NCI-H510A treated with DMSO at 0.1 percent for 48 hours (cell line): ENCODE results near the gene TMEM86B.
"Not testable (repeated sequence)": the region's sequence is repeated elsewhere in the genome, so short reads cannot be mapped to it uniquely, and the experiment has no call there.

Experiments
- DNase-seq: peaks from one replicate; lab custom pipeline; 2025; lab: John Stamatoyannopoulos, UW

Gene TMEM86B

DNA sequence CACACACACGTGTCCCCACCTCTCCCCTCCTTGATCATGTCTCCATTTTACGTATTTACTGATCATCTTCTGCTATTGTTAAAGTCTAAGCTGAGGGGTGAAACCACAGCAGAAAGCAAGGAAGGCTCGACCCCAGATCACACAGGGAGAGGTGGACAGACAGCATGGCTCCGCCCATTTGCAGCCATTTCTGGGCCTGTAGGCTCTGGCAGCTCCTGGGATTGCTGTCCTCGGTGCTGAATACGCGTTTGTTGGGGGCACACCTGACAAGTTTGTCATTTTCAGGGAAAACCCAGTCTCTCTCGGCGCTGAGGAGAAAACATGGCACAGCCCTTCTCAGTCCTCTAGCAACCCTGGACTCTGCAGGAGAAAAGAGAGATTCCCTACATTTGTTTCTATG, 8.0 kb downstream of the TMEM86B start:
- no peak for DNase-seq

DNA sequence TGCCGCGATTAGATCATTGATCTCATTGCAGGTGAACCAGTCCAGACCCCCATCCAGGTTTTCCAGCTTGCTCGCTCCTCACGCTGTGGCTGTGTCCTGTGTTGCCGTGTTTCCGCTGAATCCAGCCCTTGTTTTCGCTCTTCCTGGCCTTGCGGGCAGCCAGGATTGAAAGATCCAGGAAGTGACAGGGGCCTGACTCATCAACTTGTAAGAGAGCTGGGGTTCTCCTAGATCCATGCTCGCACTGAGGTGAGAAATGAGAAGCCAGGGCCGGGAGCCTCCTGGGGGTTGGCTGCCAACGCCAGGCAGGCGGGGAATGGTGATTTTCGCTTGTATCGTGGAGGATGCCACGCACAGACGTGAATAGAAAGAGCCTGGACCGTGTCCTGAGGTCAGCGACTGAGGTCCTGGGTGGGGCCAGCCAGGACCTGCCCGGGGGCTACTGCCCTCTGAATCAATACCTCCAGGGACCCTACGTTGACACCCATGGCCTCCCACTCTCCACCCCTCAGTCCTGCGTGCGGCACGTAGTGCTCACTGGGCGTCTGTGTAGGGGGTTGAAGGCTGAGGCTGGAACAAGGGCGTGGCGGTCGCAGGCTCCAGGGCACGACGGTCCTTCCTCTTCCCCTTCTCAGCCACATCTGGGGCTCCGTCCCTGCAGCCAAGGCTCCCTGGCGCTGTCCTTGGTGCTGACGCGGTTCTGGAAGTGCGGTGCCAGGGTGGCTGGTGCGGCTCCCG, 11.9 kb downstream of the TMEM86B start:
- peak; percentile 96 for DNase-seq

DNA sequence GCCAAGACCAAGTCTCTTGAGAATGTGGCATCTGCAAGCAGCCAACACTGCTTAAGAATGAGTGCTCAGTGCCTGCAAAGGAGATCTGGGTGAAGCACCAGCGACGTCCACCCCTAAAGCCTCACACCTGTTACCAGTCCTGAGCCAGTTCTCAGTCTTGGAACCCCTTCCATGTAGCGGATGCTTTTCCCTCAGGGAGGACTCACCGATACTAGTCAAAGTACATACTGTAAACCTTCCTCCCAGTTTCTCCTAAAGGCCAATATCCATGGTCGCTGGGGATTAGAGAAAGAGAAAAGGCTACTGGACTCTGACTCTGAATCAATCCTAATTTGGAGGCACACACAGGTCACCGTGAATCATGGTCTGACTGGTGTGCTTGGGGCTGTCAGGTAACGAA, 15.0 kb downstream of the TMEM86B start:
- no peak for DNase-seq

DNA sequence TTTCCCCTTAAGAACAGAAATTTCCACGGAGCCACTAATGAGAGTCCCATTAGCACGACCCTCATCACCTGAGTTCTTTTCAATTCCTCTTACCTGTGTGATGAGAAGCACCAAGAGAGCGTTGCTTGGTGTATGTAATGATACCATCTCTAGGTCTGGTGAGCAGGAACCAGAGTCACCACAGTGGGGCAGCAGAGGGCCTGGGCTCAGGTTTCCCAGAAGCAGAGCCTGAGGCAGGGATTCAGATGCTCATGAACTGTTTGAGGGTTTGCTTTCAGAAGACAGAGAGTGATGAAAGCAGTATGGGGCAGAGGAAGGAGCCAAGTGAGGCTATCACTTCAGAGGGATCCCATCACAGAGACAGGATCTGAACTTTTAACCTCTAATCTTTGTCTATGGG, 16.1 kb downstream of the TMEM86B start:
- no peak for DNase-seq

DNA sequence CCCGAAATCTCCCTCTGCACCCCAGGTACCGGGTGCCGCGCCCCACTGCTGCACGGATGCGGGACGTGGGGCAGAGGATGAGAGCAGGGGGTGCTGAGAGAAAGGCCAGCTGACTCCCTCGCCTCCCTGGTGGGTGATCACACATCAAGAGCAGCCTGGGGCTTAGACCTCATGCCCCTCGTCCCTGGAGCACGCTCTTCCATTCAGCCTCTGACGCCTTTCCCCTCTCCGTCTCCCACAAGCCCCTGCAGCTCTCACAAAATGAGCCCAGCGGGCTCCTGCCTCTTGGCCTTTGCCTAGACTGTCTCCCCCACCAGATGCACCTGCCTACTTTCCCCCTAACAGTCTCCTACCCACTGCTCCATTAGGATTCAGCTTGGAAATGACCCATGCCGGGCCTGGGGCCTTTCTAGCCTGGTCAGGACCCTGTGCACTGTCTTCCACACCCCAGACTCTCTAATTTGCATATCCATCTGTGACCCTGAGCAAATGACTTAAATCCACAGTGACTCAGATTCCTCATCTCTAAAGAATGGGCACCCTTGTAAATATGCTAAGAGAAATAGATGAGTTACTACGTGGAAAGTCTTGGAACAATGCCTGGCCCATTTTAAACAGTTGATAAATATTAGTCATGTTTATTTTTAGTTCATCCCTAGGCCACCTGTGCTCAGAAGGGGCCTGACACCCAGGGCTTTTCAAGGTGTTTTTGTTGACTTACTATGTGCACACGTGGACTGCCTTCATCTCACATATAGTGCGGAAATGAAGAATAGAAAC, 18.7 kb downstream of the TMEM86B start:
- peak; percentile 62 for DNase-seq

DNA sequence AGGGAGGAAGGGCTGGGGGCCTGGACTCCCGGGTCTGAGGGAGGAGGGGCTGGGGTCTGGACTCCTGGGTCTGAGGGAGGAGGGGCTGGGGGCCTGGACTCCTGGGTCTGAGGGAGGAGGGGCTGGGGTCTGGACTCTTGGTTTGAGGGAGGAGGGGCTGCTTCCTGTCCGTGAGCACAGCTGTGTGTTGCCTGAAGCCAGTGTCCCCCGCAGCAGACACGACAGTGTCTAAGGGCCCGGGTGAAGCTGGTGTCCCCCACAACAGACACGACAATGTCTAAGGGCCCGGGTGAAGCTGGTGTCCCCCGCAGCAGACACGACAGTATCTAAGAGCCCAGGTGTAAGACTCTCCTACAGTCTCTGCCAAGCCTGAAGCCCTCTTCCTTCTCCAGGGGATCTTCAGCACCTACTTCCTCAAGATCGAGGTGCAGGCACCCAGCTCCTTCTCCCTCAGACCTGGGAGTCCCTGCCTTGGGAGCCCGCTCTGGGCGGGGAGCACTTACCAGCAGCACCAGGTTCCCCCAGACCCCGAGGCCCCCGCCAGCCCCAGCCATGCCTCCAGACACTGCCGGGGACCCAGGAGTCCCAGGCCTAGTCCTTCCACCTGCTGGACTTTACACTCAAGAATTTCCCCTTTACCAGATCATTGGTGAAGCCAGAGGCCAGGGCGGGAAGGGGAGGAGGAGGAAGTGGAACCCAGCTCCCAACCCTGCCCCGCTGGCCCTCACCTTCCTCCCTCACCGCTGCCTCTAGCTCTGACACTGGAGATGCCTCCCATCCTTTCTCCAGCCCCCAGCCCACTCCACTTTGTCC, 19.5 kb downstream of the TMEM86B start, which contains the start of gene PTPRH:
Gene PTPRH (minus strand): TSS at position 622 of the 813 bp plus-strand sequence. CDS start 68 bp downstream, at position 554.
- DNase-seq: no peak

DNA sequence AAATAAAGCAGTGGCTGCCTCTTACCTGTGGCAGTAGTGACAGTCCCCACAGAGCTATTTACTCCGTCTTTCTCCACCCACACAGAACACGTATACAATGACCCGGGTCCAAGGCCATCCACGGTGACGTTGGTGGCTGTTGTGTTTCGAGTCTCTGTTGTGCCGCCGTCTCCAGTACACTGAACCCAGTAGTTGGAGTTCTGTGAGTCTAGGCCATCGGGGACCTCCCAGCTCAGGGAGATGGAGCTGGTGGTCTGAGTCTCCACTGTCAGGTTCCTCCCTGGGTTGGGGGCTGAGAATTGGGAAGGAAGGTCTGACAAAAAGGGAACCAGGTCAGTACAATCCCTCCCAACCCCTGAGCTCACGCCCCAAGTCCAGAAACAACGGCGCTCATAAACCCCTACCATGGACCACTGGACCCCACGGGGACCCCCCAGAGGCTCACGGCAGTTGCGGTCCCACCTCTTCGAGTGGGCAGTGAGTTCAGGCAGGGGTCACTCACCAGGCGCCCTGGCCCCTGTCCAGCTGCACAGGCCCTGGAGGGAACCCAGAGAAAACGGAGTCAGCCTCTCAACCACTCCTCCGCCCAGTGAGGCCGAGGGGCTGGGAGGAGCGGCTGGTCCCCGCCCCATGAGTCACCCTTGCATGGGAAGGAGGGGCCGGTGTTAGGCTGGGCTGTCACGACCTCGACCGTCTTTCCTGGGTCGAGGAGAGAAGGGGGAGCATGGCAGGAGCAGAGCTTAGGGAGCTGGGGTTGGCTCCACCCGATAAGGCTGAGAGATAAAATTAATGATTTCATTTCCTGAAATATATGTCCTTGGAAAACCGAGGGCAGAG, 21.7 kb downstream of the TMEM86B start:
- peak; percentile 81 for DNase-seq

DNA sequence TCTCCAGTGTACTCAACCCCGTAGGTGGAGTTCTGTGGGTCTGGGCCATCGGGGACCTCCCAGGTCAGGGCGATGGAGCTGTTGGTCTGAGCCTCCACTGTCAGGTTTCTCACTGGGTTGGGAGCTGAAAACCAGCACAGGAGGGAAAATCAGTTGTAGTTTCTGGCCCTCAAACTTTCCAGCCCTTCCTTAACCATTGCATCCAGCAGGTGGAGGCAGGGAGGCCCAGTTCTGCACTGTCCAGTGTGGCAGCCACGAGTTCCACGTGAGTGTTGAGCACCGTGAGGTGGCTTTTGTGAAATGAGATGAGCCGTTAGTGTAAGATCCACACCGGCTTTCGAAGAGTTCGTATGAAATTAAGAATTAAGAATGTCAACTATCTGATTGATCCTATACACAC, 26.4 kb downstream of the TMEM86B start:
- not testable (repeated sequence) for DNase-seq

DNA sequence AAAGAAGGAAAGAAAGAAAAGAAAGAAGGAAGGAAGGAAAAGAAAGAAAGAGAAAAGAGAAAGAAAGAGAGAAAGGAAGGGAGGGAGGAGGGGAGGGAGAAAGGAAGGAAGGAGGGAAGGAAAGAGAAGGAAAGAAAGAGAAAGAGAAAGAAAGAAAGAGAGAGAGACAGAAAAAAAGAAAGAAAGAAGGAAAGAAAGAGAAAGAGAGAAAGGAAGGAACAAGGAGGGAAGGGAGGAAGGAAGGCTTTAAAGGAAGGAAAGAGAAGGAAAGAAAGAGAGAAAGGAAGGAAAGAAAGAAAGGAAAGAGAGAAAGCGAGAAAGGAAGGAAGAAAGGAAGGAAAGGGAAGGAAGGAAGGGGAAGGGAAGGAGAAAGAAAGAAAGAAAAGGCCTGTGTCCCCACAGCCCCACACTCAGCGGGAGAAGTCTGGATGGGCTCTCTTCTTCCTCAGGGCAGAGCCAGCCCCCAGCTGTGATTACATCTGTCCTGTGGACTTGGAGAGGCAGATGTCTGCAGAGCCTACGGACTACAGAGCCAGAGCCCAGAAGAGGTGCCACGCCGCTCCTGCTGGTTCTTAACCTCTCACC, 28.9 kb downstream of the TMEM86B start:
- DNase-seq: no peak

DNA sequence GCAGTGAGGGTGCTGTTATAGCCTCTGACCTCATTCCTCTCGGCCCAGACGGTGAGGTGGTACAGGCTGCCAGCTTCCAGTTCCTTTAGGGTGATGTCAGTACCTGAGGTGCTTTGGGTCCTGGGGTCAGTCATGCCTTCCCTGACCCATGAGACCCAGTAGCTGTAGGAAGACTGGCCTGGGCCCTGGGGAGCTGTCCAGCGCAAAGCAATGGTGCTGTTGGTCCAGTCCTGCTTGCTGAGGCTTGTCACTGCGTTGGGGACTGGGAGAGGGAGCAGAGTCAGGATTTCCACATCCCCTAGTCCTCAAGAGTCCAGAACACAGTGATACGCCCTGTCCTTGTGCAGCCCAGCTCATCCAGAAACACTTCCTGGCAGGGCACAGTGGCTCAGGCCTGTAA, 29.9 kb downstream of the TMEM86B start:
- DNase-seq: no peak

DNA sequence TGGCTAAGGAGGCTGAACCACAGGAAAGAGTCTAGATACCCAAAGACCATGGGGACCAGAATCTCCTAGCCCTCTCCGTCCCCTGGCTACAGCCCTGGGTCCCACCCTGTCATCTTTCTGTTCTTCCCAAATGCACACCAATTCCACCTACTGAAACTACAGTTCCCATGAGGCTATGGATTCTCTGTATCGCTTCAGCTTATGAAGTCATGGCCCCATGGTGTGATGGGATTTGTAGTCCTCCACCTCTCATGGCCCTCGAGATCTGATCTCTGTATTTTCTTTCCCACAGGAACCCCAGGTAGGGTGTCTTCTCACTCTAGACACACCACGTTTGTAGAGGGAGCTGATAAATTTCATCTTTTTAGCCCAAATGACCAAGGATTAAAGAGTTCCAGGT, 31.0 kb downstream of the TMEM86B start:
- DNase-seq: no peak

DNA sequence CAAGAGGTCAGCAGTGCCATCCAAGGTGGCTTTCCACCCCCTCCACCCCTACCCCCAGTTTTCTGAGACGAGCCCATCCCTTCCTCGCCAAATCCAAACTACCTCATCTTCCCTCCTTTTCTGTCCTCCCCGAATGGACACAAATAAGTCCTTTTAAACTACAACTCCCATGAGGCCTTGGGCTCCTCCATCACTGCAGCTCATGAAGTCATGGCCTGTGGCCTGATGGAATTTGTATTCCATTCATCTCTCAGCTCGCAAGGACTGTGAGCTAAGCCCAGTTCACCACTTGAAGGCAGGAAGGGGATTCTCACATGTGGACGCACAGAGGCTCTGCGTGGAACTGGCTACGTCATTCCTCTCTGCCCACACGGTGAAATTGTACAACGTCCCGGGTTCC, 31.8 kb downstream of the TMEM86B start:
- no peak for DNase-seq

DNA sequence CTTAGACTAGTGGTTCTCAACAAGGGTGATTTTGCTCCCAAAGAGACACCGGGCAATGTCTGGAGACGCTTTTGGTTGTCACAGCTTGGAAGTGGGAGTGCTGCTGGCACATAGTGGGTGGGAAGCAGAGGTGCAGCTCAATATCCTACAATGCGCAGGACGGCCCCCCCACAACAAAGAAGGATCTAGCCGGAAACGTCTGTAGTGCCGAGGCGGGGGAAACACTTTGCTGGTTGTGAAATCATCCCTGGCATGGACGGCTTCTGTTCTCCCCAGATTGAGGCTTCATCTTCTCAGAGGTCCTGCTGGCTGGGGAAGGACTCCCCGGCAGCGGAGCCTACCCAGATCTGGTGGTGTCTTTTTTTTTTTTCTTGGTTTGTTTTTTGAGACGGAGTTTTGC, 35.1 kb downstream of the TMEM86B start:
- no peak for DNase-seq

DNA sequence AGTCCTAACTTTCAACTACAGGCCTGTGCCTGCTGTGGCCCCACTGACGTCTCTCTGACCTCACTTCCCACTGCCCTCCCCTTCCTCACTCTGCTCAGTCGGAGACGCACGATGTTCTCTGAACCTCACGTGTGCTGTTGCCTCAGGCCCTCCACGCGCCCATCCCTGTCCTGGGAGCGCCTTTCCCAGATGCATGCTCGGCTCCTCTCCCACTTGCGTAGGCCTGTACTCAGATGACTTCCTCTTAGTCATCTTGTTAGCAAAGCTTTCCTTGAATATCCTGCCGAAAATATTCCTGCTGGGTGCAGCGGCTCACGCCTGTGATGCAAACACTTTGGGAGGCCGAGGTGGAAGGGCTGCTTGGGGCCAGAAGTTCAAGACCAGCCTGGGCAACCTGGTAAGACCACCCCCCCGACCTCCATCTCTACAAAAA, 39.1 kb downstream of the TMEM86B start:
- DNase-seq: no peak

DNA sequence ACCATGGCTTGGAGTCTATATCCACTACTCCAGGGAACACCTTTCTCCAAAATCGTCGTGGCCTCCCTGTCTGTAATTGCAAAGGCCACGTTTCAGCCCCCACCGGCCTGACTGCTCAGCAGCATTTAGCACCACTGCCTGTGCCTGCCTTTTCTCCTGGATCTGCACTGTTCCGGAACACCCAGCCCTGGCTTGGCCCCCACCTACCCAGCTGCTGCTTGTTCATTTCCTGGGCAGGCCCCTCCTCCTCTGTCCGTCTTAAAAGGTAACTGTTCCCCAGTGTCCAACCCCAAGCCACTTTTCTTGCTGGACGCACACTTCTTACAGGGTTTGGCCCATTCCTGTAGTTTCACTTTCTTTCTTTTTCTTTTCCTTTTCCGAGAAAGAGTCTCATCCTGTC, 39.9 kb downstream of the TMEM86B start:
- no peak for DNase-seq

DNA sequence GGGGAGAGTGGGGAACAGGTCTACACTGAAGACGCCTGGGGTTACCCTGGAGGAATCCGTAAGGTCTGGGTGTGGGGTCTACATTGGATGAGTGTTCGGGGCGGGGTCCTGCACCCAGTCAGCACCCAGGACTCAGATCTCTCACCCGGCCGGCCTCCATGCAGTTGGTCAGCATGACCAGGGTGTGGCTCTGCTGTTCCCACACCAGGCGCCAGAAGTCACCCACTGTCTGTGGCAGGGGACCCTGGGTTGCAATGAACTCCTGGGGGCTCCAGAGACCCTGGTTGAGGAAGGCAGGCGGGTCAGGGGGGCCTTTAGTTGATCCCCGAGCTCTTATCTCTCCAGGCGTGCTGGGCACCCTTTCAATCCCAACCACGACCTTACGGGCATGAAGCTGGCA, 42.5 kb downstream of the TMEM86B start:
- no peak for DNase-seq

DNA sequence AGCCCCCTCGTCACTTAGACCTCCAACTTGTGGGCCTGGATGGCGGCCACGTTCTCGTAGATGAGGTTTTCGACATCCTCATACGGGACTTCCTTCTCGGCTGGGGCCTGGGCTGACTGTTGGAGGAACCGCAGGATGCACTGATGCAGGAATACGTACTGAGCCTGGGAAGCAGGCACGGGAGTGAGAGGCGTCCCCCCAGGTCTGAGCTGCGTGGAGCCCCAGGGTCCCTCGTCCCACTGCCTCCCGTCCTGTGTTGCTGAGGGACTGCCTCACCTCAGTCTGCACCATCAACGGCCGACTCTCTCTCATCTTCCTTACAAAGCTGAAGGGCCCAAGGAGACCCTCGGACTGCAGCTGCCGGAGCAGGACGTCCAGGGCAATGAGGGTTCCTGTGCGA, 46.8 kb downstream of the TMEM86B start:
- DNase-seq: no peak

DNA sequence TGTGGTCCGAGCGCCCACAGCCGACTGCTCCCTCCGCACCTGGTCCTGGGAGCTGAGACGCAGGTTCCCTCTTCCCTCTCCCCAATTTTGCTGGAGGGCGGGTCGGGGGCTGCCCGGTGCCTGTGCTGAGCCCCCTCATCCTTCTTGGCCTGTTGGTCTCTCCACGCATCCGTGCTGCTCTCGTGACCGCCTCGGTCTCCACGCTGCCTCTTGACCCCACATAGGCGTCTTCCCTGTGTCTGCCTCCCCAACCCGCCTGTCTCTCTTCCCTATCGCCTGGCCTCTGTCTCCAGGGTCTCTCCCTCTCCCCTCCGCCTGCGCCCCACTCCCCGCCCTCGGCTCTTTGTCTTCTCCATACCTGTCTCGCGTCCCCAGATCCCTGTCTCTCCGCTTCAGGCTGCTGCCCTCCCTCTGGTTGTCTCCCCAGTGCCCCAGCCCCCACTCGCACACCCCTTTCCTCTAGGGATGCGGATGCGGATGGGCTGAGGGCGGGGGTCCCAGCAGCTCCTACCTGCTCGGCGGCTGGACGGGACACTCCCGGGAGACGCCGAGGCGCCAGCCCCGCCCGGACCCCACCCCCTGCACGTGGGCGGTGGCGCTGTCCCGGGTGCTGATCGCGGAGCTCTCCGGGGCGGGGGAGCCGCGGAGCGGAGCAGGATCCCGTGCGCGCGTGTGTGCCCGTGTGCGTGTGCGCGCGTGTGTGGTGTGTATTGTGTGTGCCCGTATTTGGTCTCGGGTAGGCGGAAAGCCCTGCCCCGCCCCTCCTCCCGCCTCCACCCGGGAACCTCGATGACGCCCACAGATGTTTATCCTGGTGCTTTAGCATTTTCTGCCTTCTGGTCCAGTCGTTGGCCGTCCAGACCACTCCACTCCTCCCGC, 48.7 kb downstream of the TMEM86B start, which contains the start of gene SYT5:
Gene SYT5 (minus strand): TSS at position 684 of the 879 bp plus-strand sequence. CDS start 1,248 bp downstream, outside the sequence.
- peak; percentile 20 for DNase-seq

DNA sequence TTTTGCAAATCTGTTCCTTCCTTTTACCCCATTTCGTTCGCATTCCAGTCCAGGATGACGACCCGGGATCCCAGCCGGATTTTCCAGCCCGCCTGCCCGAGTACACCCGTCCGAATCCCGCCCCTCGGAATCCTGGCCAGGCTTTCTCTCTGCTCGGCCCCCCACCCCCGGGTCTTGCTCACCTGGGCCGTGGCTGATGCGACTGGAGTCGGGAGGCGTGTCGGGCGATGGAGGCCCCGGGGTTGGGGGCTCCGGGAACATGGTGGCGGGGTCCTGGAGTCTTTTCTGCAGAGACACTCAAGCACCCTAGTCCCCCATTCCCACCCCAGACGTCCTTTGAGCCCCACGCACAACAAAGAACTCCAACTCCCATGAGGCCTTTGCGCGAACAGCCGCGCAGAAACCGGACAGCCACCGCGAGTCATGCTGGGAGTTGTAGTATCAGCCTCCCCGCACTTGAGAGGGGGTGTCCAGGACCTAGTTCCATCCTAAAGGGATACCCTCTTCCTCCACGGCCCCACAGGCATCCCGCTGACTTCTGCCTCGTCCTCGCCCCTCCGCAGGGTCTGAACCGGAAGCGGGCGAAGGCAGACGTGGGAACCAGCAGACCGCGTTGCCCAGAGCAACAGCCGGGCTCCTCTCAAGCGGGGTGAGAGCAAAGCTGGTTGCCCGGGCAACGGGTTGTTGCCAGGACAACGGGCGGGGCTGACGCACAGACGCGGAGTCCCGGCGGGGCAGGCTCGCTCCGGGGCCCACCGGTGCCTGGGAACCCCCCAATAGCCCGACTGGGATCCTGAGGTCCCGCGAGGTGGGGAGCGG, 49.6 kb downstream of the TMEM86B start:
- DNase-seq: peak; percentile 70
